GM10266 (cell line): ENCODE data around the gene FAM193B.

Experiments used
- DNase-seq: peaks from one replicate; pipeline ENCODE4 v3.0.0; 2012; ENCODE audit errors: extremely low spot score
- CTCF ChIP-seq: IDR thresholded peaks from 2 replicates; pipeline ENCODE4 v1.5.1; 2012; ENCODE audit warnings: mild to moderate bottlenecking, low read depth; ENCODE audit not compliant: control insufficient read depth, insufficient read depth; ENCODE audit errors: missing control alignments

FAM193B gene

GRCh38 chr5:177547736-177548135, 6.6 kb downstream of the FAM193B start:
- TF ChIP-seq CTCF = no peak
- no peak for DNase-seq

GRCh38 chr5:177546258-177546741, 8.1 kb downstream of the FAM193B start:
- DNase-seq = no peak
- no peak for TF ChIP-seq CTCF

GRCh38 chr5:177545487-177546257, 8.7 kb downstream of the FAM193B start:
- no peak for DNase-seq
- no peak for TF ChIP-seq CTCF

GRCh38 chr5:177542816-177543465, 11.4 kb downstream of the FAM193B start:
- no peak for DNase-seq
- no peak for TF ChIP-seq CTCF

GRCh38 chr5:177540438-177540837, 13.9 kb downstream of the FAM193B start:
- DNase-seq = no peak

GRCh38 chr5:177539411-177539810, 15.0 kb downstream of the FAM193B start:
- no peak for TF ChIP-seq CTCF
- DNase-seq = no peak

More at GRCh38 chr5:177540438-177540837, 13.9 kb downstream of the FAM193B start:
- TF ChIP-seq CTCF = no peak

GRCh38 chr5:177538876-177539275, 15.5 kb downstream of the FAM193B start:
- DNase-seq = no peak
- no peak for TF ChIP-seq CTCF
